Colonic mucosa (tissue), 4 donors: ENCODE data around the gene KRT16. TPM values are rescaled to one million over a fixed set of nuclear protein-coding genes. Genes with fewer than 3 reads are reported as not detected.

ENCODE experiments used
- DNase-seq: peaks from one replicate; pipeline ENCODE4 v3.0.0-alpha.2; 2020
- H3K27ac ChIP-seq: fragments of 200-600 bp; one replicate; pipeline ENCODE4 v1.8.0; 2021
- H3K27me3 ChIP-seq: fragments of 200-600 bp; one replicate; pipeline ENCODE4 v1.8.0; 2021
- H3K36me3 ChIP-seq: fragments of 200-600 bp; one replicate; pipeline ENCODE4 v1.8.0; 2021
- H3K4me1 ChIP-seq: fragments of 200-600 bp; one replicate; pipeline ENCODE4 v1.8.0; 2021; ENCODE audit warnings: mild to moderate bottlenecking
- H3K4me3 ChIP-seq: fragments of 200-600 bp; one replicate; pipeline ENCODE4 v1.8.0; 2021
- H3K9ac ChIP-seq, 2 donors: one replicate each; pipeline ENCODE4 v1.7.0; 2013; ENCODE audit warnings: control low read depth in 2 of 2, low read depth in 2 of 2, low read length in 2 of 2
- H3K9me3 ChIP-seq: fragments of 200-600 bp; one replicate; pipeline ENCODE4 v1.8.0; 2021
- CTCF ChIP-seq: fragments of 200-600 bp; IDR thresholded peaks from one replicate; pipeline ENCODE4 v1.8.0; 2022; ENCODE audit warnings: antibody characterized with exemption, mild to moderate bottlenecking
- intact Hi-C: fragments of 100-400 bp; cut with DNase I; formaldehyde crosslinking; loops from one replicate; pipeline ENCODE4 v1.14.1; 2022
- total RNA-seq, 2 donors: library from RNA; stranded (reverse); fragmentation: NEBNext Ultra II Directional in 1 of 2; extraction: Animal tissue kit (Norgen Biotek cat#: 25700) in 1 of 2; gene quantifications; one replicate each; pipeline ENCODE4 v1.2.1, GENCODE V29; 2021
- donor health status: healthy.
- donor health status: DM: no; HTN: no; CAD: no.
- donor health status: DM: no; HTN: no; CAD: no.

KRT16 gene
- total RNA-seq, 2 donors from 2014 or later, result not detected

GRCh38 chr17:41599680-41600079 lies 12.9 kb downstream of the KRT16 start:
- no peak for TF ChIP-seq CTCF
- intact Hi-C loops, result no loop called here
- no peaks in the 10 kb centered on the region for H3K9me3 ChIP-seq

GRCh38 chr17:41595585-41595984 lies 17.0 kb downstream of the KRT16 start:
- intact Hi-C loops, result no loop called here
- H3K9me3 ChIP-seq, result no peaks in the 10 kb centered on the region
- no peaks in the 10 kb centered on the region for H3K36me3 ChIP-seq
- no peak for TF ChIP-seq CTCF
- no peaks in the 10 kb centered on the region for H3K27me3 ChIP-seq
- no peak overlapping the region for H3K9ac ChIP-seq
- H3K4me1 ChIP-seq, result no peaks in the 10 kb centered on the region
- no peak overlapping the region for H3K27ac ChIP-seq
- H3K4me3 ChIP-seq, result no peak overlapping the region
- DNase-seq, result no peak

More at GRCh38 chr17:41599680-41600079, 12.9 kb downstream of the KRT16 start:
- Histone ChIP-seq H3K4me1 (no peaks in the 10 kb centered on the region), H3K27ac (no peak overlapping the region), H3K9ac (no peak overlapping the region), H3K4me3 (no peak overlapping the region), H3K27me3 (no peaks in the 10 kb centered on the region), H3K36me3 (no peaks in the 10 kb centered on the region)
- DNase-seq, result no peak

- Histone ChIP-seq H3K9me3 (no peaks in the 10 kb centered on the region), H3K9ac (no peak overlapping the region), H3K4me3 (no peak overlapping the region), H3K4me1 (no peaks in the 10 kb centered on the region), H3K27me3 (no peaks in the 10 kb centered on the region), H3K27ac (no peak overlapping the region), H3K36me3 (no peaks in the 10 kb centered on the region)
- DNase-seq, result no peak
- intact Hi-C loops, result no loop called here
- TF ChIP-seq CTCF, result no peak
These were observed 18.1 kb downstream of the KRT16 start for GRCh38 chr17:41594363-41594915.

- no peak overlapping the region for H3K9ac ChIP-seq
- H3K4me3 ChIP-seq, result no peak overlapping the region
- intact Hi-C loops, result no loop called here
- no peaks in the 10 kb centered on the region for H3K4me1 ChIP-seq
- H3K36me3 ChIP-seq, result no peaks in the 10 kb centered on the region
- no peaks in the 10 kb centered on the region for H3K27me3 ChIP-seq
- no peak overlapping the region for H3K27ac ChIP-seq
- DNase-seq, result no peak
- H3K9me3 ChIP-seq, result no peaks in the 10 kb centered on the region
- no peak for TF ChIP-seq CTCF
These were observed 19.1 kb downstream of the KRT16 start for GRCh38 chr17:41593306-41593981.

- intact Hi-C loops, result no loop called here
- no peak for TF ChIP-seq CTCF
- Histone ChIP-seq H3K36me3 (no peaks in the 10 kb centered on the region), H3K4me3 (no peak overlapping the region), H3K9me3 (no peaks in the 10 kb centered on the region), H3K4me1 (no peaks in the 10 kb centered on the region), H3K27me3 (no peaks in the 10 kb centered on the region), H3K27ac (no peak overlapping the region), H3K9ac (no peak overlapping the region)
- DNase-seq, result no peak
These were observed 19.8 kb downstream of the KRT16 start for GRCh38 chr17:41592601-41593305.
